GM12891 (cell line): ENCODE data around the gene MYO6.

ENCODE experiments used
- PAX5 ChIP-seq: IDR thresholded peaks from 2 replicates; pipeline ENCODE4 v1.6.1; 2011; ENCODE audit warnings: low read length, moderate library complexity, mild to moderate bottlenecking; ENCODE audit not compliant: insufficient read depth, severe bottlenecking
- POLR2A ChIP-seq: IDR thresholded peaks from 2 replicates; pipeline ENCODE4 v1.6.1; 2011; ENCODE audit warnings: low read depth, low read length, control low read depth
- POLR2AphosphoS5 ChIP-seq: IDR thresholded peaks from 2 replicates; pipeline ENCODE4 v1.6.1; 2011; ENCODE audit warnings: low read depth, low read length, control low read depth
- POU2F2 ChIP-seq: IDR thresholded peaks from 2 replicates; pipeline ENCODE4 v1.6.1; 2011; ENCODE audit warnings: low read depth, mild to moderate bottlenecking, control low read depth, low read length, moderate library complexity
- SPI1 ChIP-seq: IDR thresholded peaks from 2 replicates; pipeline ENCODE4 v1.6.1; 2011; ENCODE audit warnings: low read depth, low read length, control low read depth
- TAF1 ChIP-seq: IDR thresholded peaks from 2 replicates; pipeline ENCODE4 v1.6.1; 2011; ENCODE audit warnings: low read depth, low read length, control low read depth

GRCh38 chr6:75934643-75935472 is 185.8 kb downstream of the MYO6 start:
- TF ChIP-seq POLR2AphosphoS5 = no peak
- no peak for TF ChIP-seq POLR2A
- no peak for TF ChIP-seq TAF1
- TF ChIP-seq POU2F2 = no peak
- no peak for TF ChIP-seq SPI1
- TF ChIP-seq PAX5 = no peak
